Ovary (tissue), 9 donors: ENCODE measurements around the gene CFAP20DC. TPM values are rescaled to one million over a fixed set of nuclear protein-coding genes. Genes with fewer than 3 reads are reported as not detected.
A peak's percentile ranks its signal among the peaks of the same experiment; 100 is the strongest.

Experiments
- DNase-seq, 5 donors: peaks; one replicate each; pipeline ENCODE4 v3.0.0-alpha.2; 2019 to 2020
- H3K27ac ChIP-seq, 2 donors: fragments of 200-600 bp; one replicate each; pipeline versions ENCODE4 v1.5.1 to v1.8.0; 2019 to 2022
- H3K27me3 ChIP-seq: fragments of 200-600 bp; one replicate; pipeline ENCODE4 v1.8.0; 2022
- H3K36me3 ChIP-seq: fragments of 200-600 bp; sonication (generic); one replicate; pipeline ENCODE4 v1.5.1; 2019
- H3K4me1 ChIP-seq: one replicate; pipeline ENCODE4 v1.8.1; 2013; ENCODE audit warnings: mild to moderate bottlenecking, moderate library complexity; ENCODE audit not compliant: insufficient read depth
- H3K4me3 ChIP-seq: fragments of 200-600 bp; sonication (generic); one replicate; pipeline ENCODE4 v1.5.1; 2017
- H3K9me3 ChIP-seq, 2 donors: fragments of 200-600 bp in 1 of 2; sonication (generic) in 1 of 2; one replicate each; pipeline versions ENCODE4 v1.5.1 to v1.8.1; 2013 to 2019; ENCODE audit warnings: mild to moderate bottlenecking in 1 of 2, moderate library complexity in 1 of 2
- CTCF ChIP-seq, 3 donors: fragments of 450-650 bp in 2 of 3; fragments of 200-600 bp in 1 of 3; IDR thresholded peaks; one replicate each; pipeline versions ENCODE4 v1.5.1 to v1.8.0; 2016 to 2022; ENCODE audit warnings: antibody characterized with exemption in 3 of 3, mild to moderate bottlenecking in 1 of 3
- EP300 ChIP-seq: sonication (generic); formaldehyde crosslinking; IDR thresholded peaks from one replicate; pipeline ENCODE4 v1.6.1; 2017; ENCODE audit warnings: antibody characterized with exemption
- POLR2A ChIP-seq: fragments of 450-650 bp; IDR thresholded peaks from one replicate; pipeline ENCODE4 v1.6.1; 2017; ENCODE audit warnings: antibody characterized with exemption, mild to moderate bottlenecking, moderate library complexity
- WGBS, 3 donors: extraction: QIAGEN DNeasy Blood & Tissue Kit in 1 of 3; methylation state at CpG; one replicate each; pipeline versions ENCODE4 v1.1.5 to v1.1.7; 2013 to 2017; 5-methylcytosine and 5-hydroxymethylcytosine counted together
- intact Hi-C, 4 donors: fragments of 100-400 bp; cut with DNase I; formaldehyde crosslinking; loops; one replicate each; pipeline versions ENCODE4 v1.11.0 to v1.15.1; 2022 to 2023
- polyA plus RNA-seq, 2 donors: library from polyadenylated mRNA; stranded (reverse); fragments of 200-250 nt in 1 of 2; fragments of 350-450 nt in 1 of 2; fragmentation: Illumina TruSeq in 1 of 2; extraction: RNeasy Lipid Tissue Mini Kit (QIAGEN cat#74804) in 1 of 2; gene quantifications; one replicate each; pipeline ENCODE4 v1.2.3, GENCODE V29; 2013 to 2014
- total RNA-seq, 7 donors: library from RNA; depleted of rRNA in 2 of 7; stranded (reverse); fragments of >200 nt in 2 of 7; fragmentation: NEBNext Ultra II Directional in 3 of 7; extraction: Animal tissue kit (Norgen Biotek cat#: 25700) in 3 of 7; gene quantifications; one replicate each; pipeline versions ENCODE4 v1.1.0 to v1.2.4, GENCODE V29; 2016 to 2023
- donor health status: DM: no; HTN: no; CAD: no; lungs with moderate emphysema.
- donor health status: DM: no; HTN: no; CAD: no.
- donor health status: Bipolar disorder and iron deficiency.
- donor health status: DM: yes; HTN: yes; CAD: no.
- donor health status: DM: no; HTN: no; CAD: no.
- donor health status: DM: yes; HTN: yes; CAD: no.

Gene CFAP20DC
- total and polyA plus RNA-seq, 9 donors = 0.10 to 2.4 (median 0.47) TPM

DNA sequence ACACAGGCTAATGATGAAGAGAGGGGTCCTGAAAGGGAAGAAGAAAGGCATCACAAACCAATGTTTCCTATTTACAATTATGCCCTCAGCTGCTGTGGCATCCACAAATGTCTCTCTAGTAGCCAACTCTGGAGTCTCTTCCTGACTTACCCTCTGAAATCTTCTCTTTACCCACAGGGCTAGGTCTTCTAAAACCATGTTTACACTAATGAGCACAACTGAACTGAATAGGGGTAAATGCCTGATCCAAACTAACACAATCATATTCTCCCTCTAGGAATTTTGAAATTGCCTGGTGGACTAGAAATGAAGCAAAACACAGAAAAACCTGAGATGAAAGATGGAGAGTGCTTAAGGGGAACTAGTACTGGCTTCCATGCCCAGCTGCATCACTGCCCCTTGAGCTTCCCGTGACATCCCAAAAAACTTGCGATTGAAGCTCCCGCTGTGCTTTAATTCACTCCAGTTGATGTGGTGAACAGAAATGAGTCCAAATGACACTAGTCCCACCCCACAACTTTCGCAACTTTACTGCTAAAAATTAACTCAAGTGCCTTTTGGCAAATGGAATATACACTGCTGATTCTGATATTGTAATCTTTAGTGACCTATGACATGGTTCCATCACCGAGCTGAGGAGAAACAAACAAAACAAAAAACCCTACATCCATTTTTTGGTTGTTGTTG is 32.8 kb downstream of the CFAP20DC start:
- H3K27me3 ChIP-seq = no peaks in the 10 kb centered on the region
- TF ChIP-seq CTCF (IDR thresholded peaks at IDR 0.05) (no peak), POLR2A (no peak), EP300 (no peak)
- no peak overlapping the region for H3K27ac ChIP-seq
- H3K9me3 ChIP-seq = no peaks in the 10 kb centered on the region
- no peak for DNase-seq
- no peaks in the 10 kb centered on the region for H3K4me1 ChIP-seq
- intact Hi-C loops = no loop called here
- H3K36me3 ChIP-seq = no peaks in the 10 kb centered on the region
- WGBS, 3 donors = 85 to 89% (median 87%) methylated on average over 5 of the region's 5 CpGs
- no peak overlapping the region for H3K4me3 ChIP-seq

DNA sequence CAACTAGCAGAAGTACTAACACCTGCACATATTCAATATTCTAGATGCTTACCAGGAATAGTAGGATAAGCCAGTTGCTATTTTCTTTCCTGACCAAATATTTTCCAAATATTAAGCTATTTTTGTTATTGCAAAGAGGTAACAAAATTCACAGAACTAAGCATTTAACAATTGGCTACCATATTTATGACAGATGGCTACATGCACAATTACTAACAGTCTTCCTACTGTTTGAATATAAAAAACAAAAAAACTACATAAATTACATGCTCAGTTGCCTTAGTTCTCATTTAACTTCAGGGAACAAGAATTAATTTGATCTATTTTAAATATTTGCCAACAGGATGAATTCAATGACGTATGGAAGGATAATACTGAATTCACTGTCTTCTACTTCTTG is 36.2 kb downstream of the CFAP20DC start:
- WGBS, 3 donors = 80 to 84% (median 83%) methylated on average over 1 of the region's 1 CpG
- TF ChIP-seq POLR2A (no peak), CTCF (IDR thresholded peaks at IDR 0.05) (no peak), EP300 (no peak)
- intact Hi-C loops = no loop called here
- no peak for DNase-seq
- H3K27ac ChIP-seq = no peak overlapping the region
- no peaks in the 10 kb centered on the region for H3K4me1 ChIP-seq
- no peaks in the 10 kb centered on the region for H3K9me3 ChIP-seq
- no peaks in the 10 kb centered on the region for H3K36me3 ChIP-seq
- H3K27me3 ChIP-seq = no peaks in the 10 kb centered on the region
- no peak overlapping the region for H3K4me3 ChIP-seq

- intact Hi-C loops = no loop called here
- peak in 1 of 5 donors; percentile 12 for DNase-seq
- H3K4me3 ChIP-seq = no peak overlapping the region
- no peak for TF ChIP-seq POLR2A
- no peak for TF ChIP-seq CTCF (IDR thresholded peaks at IDR 0.05)
- TF ChIP-seq EP300 = no peak
- no peak overlapping the region for H3K27ac ChIP-seq
- H3K27me3 ChIP-seq = no peaks in the 10 kb centered on the region
- no peaks in the 10 kb centered on the region for H3K4me1 ChIP-seq
- no peaks in the 10 kb centered on the region for H3K9me3 ChIP-seq
- no peaks in the 10 kb centered on the region for H3K36me3 ChIP-seq
- 84 to 93% (median 89%) methylated on average over 7 of the region's 7 CpGs for WGBS, 3 donors
Measured at GRCh38 chr3:59006634-59007517, 42.9 kb downstream of the CFAP20DC start.

GRCh38 chr3:59001675-59002074 is 48.1 kb downstream of the CFAP20DC start:
- TF ChIP-seq POLR2A = no peak
- no peak for TF ChIP-seq EP300
- no peak for TF ChIP-seq CTCF (IDR thresholded peaks at IDR 0.05)
- H3K9me3 ChIP-seq = no peaks in the 10 kb centered on the region
- DNase-seq = no peak
- H3K4me1 ChIP-seq = peaks cover 2% of the 10 kb centered on the region
- no peaks in the 10 kb centered on the region for H3K27me3 ChIP-seq
- H3K4me3 ChIP-seq = no peak overlapping the region
- H3K36me3 ChIP-seq = no peaks in the 10 kb centered on the region
- 86 to 93% (median 88%) methylated on average over 8 of the region's 8 CpGs for WGBS, 3 donors
- intact Hi-C loops = no loop called here
- H3K27ac ChIP-seq = no peak overlapping the region
